NCI-H1417 (cell line): Measurements from ENCODE around the gene C13orf42.

Experiments
- DNase-seq, 3 experiments: peaks; one replicate each; lab custom pipeline; 2025; lab: John Stamatoyannopoulos, UW

The C13orf42 gene

GRCh38 chr13:51033421-51034185 lies 77.5 kb downstream of the C13orf42 start:
- no peak for DNase-seq

DNA sequence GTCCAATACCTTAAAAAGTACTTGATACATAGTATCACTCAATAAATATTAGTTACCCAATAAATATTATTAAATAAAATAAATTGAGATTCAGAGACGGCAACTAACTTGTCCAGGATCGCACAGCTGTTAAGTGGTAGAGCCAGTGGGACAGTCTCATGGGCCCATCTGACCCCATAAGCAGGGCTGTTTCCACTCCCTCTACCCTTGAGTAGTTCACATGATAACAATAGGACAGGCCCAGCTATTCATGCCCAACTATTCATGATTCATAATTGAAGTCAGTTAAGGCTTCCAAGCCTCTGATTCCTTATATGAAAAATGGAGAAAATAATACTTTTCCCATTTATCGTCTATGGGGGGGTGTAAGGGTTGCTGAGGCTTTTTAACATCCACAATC lies 78.2 kb downstream of the C13orf42 start:
- DNase-seq, result no peak
